Measurements from ENCODE around the gene ABHD17B. TPM values are rescaled to one million over a fixed set of nuclear protein-coding genes. Genes with fewer than 3 reads are reported as not detected.

The ABHD17B gene
- polyA plus RNA-seq, 2 of the 4 experiments (the other 2 are of a cell fraction), result 16.6 to 25.3 TPM

DNA sequence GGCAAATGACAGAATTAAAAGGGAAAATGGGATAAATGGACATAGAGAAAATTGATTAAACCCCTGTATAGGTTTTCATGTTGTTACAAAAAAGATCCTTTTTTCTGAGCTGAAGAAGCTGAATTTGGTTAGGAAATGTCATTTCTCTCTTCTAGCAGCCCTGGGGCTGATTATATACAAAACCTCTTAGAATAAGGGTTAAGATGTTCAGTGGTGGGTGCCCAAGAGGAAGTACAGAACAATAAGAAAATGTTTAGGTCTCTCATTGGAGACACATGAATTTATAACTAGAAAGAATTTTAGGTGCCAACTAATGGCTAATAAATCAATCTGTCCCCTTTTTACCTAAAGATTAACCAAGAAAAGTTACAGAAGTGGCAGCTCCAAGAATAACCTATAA, 14.2 kb downstream of the ABHD17B start:
- no peak for TF ChIP-seq CBX2 (IDR thresholded peaks at IDR 0.05; ENCODE audit: borderline replicate concordance, low read depth)
- TF ChIP-seq KDM5A (IDR thresholded peaks at IDR 0.05), result no peak
- TF ChIP-seq, protein P1, sequence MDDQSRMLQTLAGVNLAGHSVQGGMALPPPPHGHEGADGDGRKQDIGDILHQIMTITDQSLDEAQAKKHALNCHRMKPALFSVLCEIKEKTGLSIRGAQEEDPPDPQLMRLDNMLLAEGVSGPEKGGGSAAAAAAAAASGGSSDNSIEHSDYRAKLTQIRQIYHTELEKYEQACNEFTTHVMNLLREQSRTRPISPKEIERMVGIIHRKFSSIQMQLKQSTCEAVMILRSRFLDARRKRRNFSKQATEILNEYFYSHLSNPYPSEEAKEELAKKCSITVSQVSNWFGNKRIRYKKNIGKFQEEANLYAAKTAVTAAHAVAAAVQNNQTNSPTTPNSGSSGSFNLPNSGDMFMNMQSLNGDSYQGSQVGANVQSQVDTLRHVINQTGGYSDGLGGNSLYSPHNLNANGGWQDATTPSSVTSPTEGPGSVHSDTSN (IDR thresholded peaks at IDR 0.05), result no peak
- POLR2A ChIA-PET, result no interaction called here

DNA sequence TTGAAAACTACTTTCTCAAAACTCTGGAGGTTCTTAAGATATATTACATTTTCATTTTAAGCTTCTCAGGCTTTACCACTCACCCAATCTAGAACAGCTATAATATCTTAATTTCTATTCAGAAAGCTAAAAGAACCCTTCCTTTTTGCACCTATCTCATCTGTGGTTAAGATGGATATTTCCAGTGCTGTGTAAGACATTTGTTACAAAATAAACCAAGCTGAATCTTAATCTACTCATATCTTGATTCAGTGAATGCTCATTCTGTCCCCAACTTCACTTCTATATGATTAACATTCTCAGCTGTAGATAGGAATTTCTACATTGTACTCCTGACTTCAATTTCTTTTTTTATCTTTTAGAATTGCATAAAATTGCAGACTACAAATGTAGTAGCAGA, 15.0 kb downstream of the ABHD17B start:
- POLR2A ChIA-PET, result interaction anchor here (1.4 kb wide), 1 partner anchor 15 kb away, joined by 8 read pairs; the partner anchor contains the start of genes ABHD17B and C9orf85
- no peaks in the 10 kb centered on the region for H3K9me3 ChIP-seq
- H3K27ac ChIP-seq, result no peak overlapping the region
- FAIRE-seq, result no peak
- TF ChIP-seq NPAS2 (CRISPR knock-in tag; IDR thresholded peaks at IDR 0.05; ENCODE audit: borderline replicate concordance) (no peak), KDM1A (IDR thresholded peaks at IDR 0.05; ENCODE audit: low read depth) (no peak), CHD4 (IDR thresholded peaks at IDR 0.05; ENCODE audit: borderline replicate concordance) (no peak), FOXS1 (CRISPR knock-in tag; IDR thresholded peaks at IDR 0.05) (no peak), ZSCAN20 (CRISPR knock-in tag; IDR thresholded peaks at IDR 0.05) (no peak), ESRRA (IDR thresholded peaks at IDR 0.05; ENCODE audit: borderline replicate concordance, low read length) (no peak), PHF8 (IDR thresholded peaks at IDR 0.05; ENCODE audit: borderline replicate concordance, low read depth) (no peak), ZNF302 (CRISPR knock-in tag; IDR thresholded peaks at IDR 0.05) (no peak), RARB (CRISPR knock-in tag; IDR thresholded peaks at IDR 0.05) (no peak), HOXA7 (CRISPR knock-in tag; IDR thresholded peaks at IDR 0.05) (no peak), MAZ (IDR thresholded peaks at IDR 0.05; ENCODE audit: borderline replicate concordance, low read depth, low read length) (no peak), MAFK (IDR thresholded peaks at IDR 0.05; ENCODE audit: partially characterized antibody) (no peak)
- TF ChIP-seq, protein P2, sequence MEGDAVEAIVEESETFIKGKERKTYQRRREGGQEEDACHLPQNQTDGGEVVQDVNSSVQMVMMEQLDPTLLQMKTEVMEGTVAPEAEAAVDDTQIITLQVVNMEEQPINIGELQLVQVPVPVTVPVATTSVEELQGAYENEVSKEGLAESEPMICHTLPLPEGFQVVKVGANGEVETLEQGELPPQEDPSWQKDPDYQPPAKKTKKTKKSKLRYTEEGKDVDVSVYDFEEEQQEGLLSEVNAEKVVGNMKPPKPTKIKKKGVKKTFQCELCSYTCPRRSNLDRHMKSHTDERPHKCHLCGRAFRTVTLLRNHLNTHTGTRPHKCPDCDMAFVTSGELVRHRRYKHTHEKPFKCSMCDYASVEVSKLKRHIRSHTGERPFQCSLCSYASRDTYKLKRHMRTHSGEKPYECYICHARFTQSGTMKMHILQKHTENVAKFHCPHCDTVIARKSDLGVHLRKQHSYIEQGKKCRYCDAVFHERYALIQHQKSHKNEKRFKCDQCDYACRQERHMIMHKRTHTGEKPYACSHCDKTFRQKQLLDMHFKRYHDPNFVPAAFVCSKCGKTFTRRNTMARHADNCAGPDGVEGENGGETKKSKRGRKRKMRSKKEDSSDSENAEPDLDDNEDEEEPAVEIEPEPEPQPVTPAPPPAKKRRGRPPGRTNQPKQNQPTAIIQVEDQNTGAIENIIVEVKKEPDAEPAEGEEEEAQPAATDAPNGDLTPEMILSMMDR (IDR thresholded peaks at IDR 0.05), result no peak
- TF ChIP-seq, protein P3, sequence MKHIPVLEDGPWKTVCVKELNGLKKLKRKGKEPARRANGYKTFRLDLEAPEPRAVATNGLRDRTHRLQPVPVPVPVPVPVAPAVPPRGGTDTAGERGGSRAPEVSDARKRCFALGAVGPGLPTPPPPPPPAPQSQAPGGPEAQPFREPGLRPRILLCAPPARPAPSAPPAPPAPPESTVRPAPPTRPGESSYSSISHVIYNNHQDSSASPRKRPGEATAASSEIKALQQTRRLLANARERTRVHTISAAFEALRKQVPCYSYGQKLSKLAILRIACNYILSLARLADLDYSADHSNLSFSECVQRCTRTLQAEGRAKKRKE (CRISPR knock-in tag; IDR thresholded peaks at IDR 0.05; ENCODE audit: low read depth), result no peak
- no peak overlapping the region for H3K4me2 ChIP-seq
- CTCF ChIA-PET, result interaction anchor here (1.7 kb wide), 1 partner anchor 89 kb away, joined by 5 read pairs; no protein-coding TSS in a partner anchor
- no peak overlapping the region for H3K4me3 ChIP-seq
- ATAC-seq, result no peak
- DNase-seq (ENCODE audit: low read depth in 1 of 2, low spot score in 1 of 2), result no peak
- H3K4me1 ChIP-seq, result no peaks in the 10 kb centered on the region; the same call in 2 of the 3 replicates

More for the DNA sequence above, 14.2 kb downstream of the ABHD17B start:
- no peak overlapping the region for H3K27ac ChIP-seq
- H3K4me1 ChIP-seq, result no peaks in the 10 kb centered on the region; the same call in 2 of the 3 replicates
- ATAC-seq (no peak), FAIRE-seq (no peak), DNase-seq (ENCODE audit: low read depth in 1 of 2, low spot score in 1 of 2) (no peak)
- CTCF ChIA-PET, result interaction anchor here (1.0 to 1.7 kb wide), 3 partner anchors 15 to 90 kb away, joined by 3 to 5 read pairs (median 3); no protein-coding TSS in a partner anchor
- H3K4me3 ChIP-seq, result no peak overlapping the region
- H3K9me3 ChIP-seq, result no peaks in the 10 kb centered on the region
- H3K4me2 ChIP-seq, result no peak overlapping the region

DNA sequence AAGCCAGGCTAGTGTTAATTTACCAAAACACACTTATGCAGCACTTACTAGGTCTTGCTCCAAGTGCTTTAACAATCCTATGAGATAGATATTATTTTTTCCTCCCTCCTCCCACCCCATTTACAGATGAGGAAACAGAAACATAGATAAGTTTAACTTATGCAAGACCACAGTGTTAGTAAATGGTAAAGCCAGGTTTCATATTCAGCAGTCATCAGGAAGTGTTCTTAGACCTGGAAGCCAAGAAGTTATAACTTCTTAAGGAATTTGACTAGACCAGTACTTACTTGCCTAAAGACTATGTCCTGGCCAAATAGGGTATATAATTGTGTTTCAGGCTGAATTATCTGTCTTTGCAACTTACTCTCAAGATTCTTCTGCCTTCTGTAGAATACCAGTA, 15.9 kb downstream of the ABHD17B start:
- POLR2A ChIA-PET, result interaction anchor here (1.4 kb wide), 1 partner anchor 16 kb away, joined by 8 read pairs; the partner anchor contains the start of genes ABHD17B and C9orf85
- Histone ChIP-seq H3K4me3 (no peak overlapping the region), H3K27ac (no peak overlapping the region), H3K9me3 (no peaks in the 10 kb centered on the region), H3K4me1 (no peaks in the 10 kb centered on the region; the same call in 2 of the 3 replicates), H3K4me2 (no peak overlapping the region)
- DNase-seq (ENCODE audit: low read depth in 1 of 2, low spot score in 1 of 2) (no peak), ATAC-seq (no peak), FAIRE-seq (no peak)
- CTCF ChIA-PET, result interaction anchor here (0.8 kb wide), 1 partner anchor 20 kb away, joined by 4 read pairs; no protein-coding TSS in a partner anchor
- TF ChIP-seq RNF2 (IDR thresholded peaks at IDR 0.05; ENCODE audit: borderline replicate concordance, low read depth), result no peak
- TF ChIP-seq NFE2L2 (conservative IDR thresholded peaks at IDR 0.05; ENCODE audit: low read length), result no peak
- no peak for TF ChIP-seq GATA3 (IDR thresholded peaks at IDR 0.05; ENCODE audit: borderline replicate concordance)
- TF ChIP-seq EHF (CRISPR knock-in tag; IDR thresholded peaks at IDR 0.05), result no peak
- TF ChIP-seq KDM1A (IDR thresholded peaks at IDR 0.05; ENCODE audit: low read depth), result no peak
- TF ChIP-seq RCOR1 (IDR thresholded peaks at IDR 0.05; ENCODE audit: low read depth, low read length), result no peak
- TF ChIP-seq HOXA7 (CRISPR knock-in tag; IDR thresholded peaks at IDR 0.05), result no peak
- TF ChIP-seq, protein P1 (IDR thresholded peaks at IDR 0.05), result no peak
- TF ChIP-seq MAFK (IDR thresholded peaks at IDR 0.05; ENCODE audit: partially characterized antibody), result no peak
- TF ChIP-seq CBX8 (IDR thresholded peaks at IDR 0.05), result no peak
- no peak for TF ChIP-seq FOSB (CRISPR knock-in tag; IDR thresholded peaks at IDR 0.05)
- no peak for TF ChIP-seq SREBF2 (IDR thresholded peaks at IDR 0.05)
- TF ChIP-seq CEBPB (IDR thresholded peaks at IDR 0.05), result no peak
- no peak for TF ChIP-seq JUN (IDR thresholded peaks at IDR 0.05)
- no peak for TF ChIP-seq RFX5 (IDR thresholded peaks at IDR 0.05)
- no peak for TF ChIP-seq ZSCAN20 (CRISPR knock-in tag; IDR thresholded peaks at IDR 0.05)

Measured in A549 (cell line).